Measurements from ENCODE around the gene EIF4G3.

- no peak for TF ChIP-seq CTCF (IDR thresholded peaks at IDR 0.05 in 8 of 11, conservative IDR thresholded peaks at IDR 0.05 in 3 of 11)
- no peak for TF ChIP-seq POLR2AphosphoS5 (IDR thresholded peaks at IDR 0.05)
These were observed 228.6 kb downstream of the EIF4G3 start for GRCh38 chr1:20948101-20948500.

Measured in spleen (tissue), 7 donors.